Non-pigmented ciliary epithelial cell (primary cell): Measurements from ENCODE around the gene TMEM209.
"Not testable (repeated sequence)": the region's sequence is repeated elsewhere in the genome, so short reads cannot be mapped to it uniquely, and the experiment has no call there.

Source experiments
- DNase-seq: peaks from one replicate; pipeline ENCODE4 v3.0.0-alpha.2; 2010; ENCODE audit warnings: low read depth

Gene TMEM209

DNA sequence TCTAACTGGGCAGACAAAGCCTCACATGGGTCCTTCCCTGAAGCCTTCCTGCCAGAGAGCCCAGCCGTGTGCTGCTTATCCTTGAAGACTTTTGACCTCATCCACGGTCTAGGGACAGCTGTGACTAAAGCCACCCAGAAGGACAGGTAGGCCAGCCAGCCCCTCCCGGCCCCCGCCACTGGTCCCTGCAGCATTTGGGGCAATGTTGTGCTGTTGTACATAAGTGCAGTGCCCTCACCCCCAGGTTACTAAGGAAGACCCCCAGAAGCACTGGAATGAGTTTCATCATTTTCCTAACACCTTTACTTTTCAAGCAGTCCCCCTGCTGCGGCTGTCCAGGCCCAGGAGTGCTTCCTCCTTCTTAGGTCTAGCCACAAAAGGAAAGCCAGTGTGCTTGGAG lies 43.0 kb downstream of the TMEM209 start:
- no peak for DNase-seq

DNA sequence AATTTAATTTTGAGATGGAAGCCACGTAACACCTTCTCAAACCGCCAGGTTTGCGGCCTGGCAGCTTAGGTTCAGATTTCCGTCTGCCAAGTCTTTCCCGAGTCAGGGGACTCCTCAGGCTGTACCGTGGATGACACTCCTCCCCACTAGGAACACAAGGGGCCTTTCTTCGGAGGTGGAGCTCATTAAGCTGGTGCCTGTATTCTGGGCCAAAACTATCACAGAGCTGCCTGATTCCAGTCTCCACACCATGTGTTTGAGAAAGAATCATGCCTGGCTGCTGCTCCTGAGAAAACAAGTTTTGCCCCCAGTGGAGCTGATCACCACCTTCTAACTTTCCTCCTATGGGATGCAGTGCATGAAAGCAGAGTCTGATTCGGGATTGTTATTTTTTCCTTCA lies 44.8 kb downstream of the TMEM209 start:
- no peak for DNase-seq

DNA sequence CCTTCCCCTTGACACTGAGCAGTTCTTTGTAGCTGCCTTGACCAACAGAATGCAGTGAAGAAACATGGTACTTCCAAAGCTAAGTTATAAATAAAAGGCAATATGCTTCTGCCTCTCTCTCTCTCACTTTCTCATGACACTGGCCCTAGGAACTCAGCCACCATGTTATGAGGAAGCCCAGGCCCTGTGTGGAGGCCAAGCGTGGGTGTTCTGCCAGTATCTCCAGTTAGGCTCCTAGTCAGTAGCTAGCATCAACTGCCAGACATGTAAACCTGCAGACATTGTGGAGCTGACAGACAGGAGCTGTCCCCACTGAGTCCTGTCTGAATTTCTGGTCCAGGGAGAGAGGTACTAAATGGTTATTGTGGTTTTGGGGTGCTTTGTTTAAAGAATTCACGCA lies 45.2 kb downstream of the TMEM209 start:
- DNase-seq = no peak

DNA sequence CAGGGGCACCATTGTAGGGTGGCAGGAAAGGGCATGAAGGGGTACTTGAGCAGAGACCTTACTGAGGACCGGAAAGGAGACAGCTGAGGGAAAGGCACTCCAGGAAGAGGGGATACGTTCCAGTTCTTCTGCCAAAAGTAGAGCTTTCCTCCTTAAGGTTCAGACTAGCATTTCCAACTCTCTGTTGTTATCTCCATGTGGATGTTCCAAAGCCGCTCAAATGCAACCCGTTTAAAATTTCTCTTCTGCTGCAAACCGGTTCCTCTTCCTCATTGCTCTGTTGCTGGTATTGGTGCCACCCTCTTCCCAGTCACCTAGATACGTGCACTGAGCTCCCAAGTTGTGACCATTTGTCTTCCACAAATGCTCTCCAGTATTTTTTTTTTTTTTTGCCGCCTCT lies 47.5 kb downstream of the TMEM209 start:
- DNase-seq = no peak

DNA sequence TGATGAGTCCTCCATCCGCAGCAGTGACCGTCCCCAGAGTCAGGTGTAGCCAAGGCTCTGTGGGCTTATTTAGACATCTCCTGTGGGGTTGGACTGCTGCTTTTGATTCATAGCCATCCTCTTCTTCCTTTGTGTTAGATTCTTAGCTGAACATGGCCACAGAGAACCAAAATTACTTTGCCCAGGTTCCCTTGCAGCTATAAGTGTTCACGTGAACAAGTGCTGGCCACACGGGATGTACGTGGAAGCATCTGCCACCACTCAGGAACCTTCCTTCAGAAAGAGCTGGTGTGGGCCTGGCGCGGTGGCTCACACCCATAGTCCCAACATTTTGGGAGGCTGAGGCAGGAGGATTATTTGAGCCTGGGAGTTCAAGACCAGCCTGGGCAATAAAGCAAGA lies 49.1 kb downstream of the TMEM209 start:
- DNase-seq = no peak

DNA sequence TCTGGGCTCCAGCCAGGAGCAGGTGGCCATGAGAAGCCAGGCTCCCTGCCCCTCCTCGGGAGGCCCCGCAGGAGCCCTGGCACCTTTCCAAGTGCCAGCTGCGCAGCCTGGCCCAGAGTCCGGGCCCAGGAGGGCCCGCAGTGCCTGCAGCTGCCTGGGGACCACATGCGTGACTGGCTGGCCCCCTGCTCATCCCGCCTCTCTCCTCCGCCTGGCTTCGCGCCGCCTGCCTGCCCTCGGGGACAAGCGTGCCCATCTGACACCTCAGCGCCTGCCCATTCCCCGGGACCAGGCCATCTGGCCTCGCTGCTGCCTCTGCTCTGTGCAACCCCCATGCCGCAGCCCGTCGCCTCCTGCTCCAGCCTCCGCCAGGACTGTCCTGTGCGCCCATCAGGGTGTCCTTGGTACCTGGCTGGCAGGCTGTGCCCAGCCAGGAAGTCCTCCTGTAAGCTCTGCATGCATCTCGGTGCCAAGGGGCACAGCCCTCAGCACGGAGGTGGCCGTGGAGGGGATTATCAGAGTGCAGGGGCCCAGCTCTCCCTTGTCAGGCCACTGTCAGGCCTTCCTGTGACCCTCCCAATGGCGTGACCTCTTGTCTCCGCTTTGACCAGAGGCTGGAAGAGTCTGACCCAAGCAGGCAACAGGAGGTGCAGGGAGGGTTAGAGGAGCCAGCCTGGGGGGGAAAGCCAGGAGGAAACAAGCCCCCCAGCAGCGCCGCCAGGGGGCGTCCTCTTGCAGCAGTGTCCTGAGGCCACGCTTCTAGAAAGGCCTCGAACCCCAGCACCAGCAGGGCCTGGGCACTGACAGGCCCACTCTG lies 50.5 kb downstream of the TMEM209 start:
- no peak for DNase-seq

DNA sequence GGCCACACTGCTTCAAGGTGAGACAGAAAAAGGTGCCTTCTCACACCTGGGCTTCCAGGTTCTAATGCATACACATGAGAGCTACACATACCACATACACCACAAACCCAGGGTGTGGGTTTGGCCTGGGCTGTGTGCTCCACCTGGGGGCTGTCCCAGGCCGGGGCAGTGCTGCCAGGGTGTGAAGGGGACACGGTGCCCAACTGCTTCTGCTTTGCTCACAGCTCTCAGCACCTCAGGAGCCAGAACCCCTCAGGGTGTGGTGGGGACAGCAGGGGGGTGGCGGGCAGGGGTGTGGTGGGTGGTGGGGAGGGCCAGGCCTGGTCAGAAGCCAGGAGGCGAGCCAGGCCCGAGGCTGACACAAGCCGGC lies 51.1 kb downstream of the TMEM209 start:
- DNase-seq = no peak

DNA sequence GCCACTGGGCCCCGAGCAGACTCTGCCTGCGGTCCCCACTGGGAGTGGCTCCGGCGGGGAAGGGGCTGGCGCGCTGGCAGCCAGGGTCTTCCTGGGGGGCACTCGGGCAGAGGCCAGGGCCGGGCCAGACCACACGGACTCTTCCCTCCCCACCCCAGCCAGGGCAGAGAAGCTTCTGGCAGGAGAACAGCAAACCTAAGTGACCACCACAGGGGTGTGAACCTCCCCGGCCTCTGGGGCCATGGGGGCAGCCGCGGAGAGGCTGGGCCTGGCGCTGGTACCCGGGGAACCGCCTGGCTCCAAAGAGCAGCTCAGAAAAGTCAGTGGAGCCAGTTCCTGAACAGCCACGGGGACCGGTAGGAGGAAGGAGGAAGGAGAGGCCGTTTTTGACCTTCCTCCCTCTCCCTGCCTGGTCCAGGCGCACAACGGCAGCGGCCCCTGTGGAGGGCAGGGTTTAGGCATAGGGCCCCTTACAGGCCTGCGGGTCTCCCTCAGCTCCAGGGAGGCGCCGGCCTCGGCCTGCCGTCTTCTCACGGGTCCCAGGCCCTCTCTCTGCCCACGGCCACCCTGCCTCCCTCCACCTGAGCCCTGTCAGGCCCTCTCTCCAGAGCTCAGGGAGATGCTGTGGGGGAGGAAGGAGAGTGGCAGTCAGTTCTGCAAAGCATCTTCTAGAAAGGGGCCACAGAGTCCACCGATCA lies 51.8 kb downstream of the TMEM209 start:
- DNase-seq = no peak

DNA sequence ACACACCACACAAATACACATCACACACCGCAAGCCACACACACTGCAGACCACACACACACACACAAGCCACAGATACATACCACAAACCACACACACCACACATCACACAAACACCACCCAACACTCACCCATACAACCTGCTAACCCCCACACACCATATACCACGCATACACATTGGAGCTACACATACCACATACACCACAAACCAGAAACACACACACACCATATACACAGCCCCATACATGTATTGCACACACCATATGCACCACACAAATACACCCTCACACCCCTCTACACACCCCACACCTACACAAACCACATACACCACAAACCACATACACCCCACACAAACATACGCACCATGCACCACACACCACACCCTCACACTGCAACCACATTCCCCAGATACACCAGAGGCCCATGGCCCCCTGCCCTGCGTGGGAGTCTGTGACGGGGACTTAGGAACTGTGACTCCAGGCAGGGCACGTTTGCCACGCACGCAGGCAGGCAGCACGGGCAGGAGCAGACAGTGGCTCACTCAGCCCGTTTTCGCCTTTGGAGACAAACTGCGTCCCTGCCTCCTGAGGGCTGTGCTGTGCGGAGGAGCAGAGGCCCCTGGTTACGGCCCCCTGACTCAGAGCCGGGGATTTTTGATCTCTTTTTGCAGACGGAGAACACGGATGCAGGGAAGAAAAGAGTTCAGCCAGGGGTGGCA lies 52.6 kb downstream of the TMEM209 start:
- DNase-seq = no peak

DNA sequence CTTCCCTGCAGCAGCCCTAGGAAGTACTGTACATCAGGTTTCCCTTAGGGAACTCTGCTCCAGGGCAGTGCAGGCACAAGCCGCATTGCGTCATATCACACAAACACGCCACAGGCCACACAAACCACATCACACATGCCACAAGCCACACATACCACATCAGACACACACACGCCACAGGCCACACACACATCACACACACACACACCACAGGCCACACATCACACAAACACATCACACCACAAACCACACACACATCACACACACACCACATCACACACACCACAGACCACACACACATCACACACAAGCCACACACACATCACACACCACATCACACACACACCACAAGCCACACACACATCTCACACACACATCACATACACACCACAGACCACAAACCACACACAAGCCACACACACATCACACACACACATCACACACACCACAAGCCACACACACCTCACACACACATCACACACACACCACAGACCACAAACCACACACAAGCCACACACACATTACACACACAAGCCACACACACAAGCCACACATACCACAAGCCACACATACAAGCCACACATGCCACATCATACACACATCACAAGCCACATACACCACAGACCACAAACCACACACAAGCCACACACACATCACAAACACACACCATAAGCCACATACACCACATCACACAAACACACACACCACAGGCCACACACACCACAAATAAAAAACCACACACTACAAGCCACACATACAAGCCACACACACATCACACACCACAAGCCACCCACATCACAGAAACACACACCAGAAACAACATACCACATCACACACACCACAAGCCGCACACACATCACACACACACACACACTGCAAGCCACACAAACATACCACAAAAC lies 53.4 kb downstream of the TMEM209 start:
- no peak for DNase-seq

DNA sequence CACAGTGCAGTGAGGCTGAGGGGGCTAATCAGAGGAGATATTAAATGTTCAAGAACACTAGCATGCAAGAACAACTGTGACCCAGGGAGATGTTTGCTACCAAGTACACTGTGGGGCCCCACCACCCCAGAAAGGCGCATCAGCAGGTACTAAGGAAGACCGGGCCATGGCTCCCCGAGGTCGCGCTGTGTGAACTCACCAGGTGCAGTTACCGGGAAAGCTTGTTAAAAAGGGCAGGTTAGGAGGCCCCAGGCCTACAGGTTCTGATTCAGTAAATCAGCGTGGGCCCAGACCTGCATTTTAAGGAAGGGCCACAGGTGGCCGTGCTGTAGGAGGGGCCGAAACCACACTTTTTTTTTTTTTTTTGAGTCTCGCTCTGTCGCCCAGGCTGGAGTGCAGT lies 54.6 kb downstream of the TMEM209 start:
- DNase-seq = no peak

DNA sequence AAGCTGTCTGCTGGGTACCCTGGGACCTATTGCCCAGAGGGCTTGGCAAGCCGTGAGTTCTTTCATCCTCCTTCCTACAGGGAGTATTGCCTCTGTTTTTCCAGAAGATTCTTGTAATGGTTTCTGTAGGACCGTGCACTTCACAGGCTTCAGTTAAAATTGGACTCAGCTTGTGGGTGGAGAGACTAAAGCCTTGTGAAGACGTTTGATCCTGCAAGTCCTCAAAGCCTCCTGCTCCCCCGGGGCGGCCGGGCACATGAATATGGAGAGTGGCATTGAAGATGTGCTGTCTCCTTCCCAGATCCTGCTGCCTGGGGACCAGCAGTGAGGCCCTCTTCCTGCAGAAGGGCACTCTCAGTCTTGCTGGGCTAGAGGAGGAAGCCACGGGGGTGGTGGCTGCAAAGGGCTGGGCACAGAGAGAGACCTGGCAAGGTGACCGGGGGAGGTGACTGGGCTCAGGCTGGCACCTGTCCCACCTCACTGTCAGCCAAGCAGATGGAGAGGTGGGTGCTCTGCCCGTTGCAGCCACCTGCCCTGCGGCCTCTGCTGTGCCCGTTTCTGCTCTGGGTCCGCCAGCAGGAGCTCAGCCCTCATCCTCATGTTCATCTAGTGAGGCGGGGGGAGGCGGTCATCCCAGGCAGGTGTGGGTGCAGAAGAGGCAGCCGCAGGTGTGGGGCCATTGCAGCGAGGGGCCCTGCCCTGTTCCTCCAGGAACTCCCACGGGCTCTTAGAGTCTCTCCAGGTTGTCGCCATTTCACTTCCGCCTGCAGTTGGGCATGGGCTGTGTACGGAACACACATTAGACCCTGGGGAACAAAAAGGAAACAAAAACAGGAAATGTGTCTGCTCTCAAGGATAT lies 55.7 kb downstream of the TMEM209 start:
- DNase-seq = no peak

DNA sequence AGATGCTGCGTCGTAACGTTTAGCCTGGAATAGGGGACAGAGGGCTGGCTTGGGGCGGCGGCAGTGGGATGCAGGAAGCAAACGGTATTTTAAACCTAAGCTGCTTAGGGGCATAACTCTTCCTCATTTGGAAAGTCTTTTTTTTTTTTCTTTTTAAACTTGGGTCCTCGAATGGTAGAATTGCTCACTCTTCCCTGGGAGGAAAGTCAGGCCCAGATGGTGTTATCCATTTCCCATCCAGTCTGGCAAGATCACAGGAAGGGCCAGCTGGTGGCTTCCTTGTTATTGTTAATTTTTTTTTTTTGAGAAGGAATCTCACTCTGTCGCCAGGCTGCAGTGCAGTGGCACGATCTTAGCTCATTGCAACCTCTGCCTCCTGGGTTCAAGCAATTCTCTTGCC lies 56.6 kb downstream of the TMEM209 start:
- no peak for DNase-seq

DNA sequence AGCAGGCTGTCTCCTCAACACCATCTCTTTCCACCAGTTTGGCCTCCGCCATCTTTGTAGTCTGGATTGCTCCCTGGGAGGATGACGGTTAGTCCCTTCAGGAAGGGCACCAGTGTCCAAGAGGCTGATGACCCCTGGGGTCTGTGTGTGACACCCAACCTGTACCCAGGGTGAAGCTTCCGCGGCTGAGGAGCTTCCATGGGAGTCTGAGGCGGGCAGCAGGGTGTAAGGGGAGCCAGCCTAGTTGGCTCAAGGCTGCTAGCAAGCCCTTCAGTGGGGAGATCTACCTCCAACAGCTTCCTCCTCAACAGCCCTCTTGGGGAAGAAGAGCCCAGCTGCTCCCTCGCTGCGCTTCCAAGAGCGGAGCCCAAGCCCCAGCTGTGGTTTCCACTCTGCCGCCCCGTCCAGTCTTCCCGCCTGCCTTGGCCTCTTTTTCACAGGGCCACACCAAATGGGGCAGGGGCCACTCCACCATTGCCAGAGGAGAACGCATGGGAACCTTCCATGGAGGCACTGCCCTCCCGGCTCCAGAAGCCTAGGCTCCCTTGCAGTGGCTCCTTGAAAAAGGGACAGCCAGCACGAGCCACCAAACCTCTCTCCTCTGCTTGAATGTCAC lies 57.4 kb downstream of the TMEM209 start:
- no peak for DNase-seq

DNA sequence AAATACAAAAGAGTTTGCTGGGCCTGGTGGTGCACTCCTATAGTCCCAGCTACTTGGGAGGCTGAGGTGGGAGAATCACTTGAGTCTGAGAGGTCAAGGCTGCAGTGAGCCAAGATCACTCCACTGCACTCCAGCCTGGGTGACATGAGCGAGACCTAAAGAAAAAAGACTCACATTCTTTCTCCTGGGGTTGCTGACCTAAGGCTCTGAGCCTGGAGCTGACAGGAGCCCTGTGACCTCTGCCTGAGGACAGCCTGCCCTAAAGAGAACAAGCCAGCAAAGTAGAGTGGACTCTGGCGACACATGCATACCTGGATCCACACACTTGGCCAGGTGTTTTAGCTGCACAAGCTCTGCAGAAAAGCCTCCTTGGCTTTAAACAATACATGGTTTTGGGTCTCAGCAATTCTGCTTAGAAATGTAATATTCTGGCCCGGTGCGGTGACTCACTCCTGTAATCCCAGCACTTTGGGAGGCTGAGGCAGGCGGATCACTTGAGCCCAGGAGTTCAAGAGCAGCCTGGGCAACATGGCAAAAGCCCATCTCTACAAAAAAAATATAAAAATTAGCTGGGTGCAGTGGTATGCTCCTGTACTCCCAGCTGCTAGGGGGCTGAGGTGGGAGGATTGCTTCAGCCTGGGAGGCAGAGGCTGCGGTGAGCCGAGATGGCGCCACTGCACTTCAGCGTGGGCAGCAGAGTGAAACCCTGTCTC lies 58.4 kb downstream of the TMEM209 start:
- no peak for DNase-seq

DNA sequence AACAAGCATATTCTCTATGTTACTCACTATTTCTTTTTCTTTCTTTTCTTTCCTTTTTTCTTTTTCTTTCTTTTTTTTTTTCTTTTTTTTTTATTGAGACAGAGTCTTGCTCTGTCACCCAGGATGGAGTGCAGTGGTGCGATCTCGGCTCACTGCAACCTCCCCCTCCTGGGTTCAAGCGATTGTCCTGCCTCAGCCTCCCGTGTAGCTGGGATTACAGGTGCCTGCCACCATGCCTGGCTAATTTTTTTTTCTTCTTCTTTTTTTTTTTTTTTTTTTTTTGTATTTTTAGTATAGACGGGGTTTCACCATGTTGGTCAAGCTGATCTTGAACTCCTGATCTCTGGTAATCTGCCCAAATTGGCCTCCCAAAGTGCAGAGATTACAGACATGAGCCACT lies 59.1 kb downstream of the TMEM209 start:
- DNase-seq = not testable (repeated sequence)

DNA sequence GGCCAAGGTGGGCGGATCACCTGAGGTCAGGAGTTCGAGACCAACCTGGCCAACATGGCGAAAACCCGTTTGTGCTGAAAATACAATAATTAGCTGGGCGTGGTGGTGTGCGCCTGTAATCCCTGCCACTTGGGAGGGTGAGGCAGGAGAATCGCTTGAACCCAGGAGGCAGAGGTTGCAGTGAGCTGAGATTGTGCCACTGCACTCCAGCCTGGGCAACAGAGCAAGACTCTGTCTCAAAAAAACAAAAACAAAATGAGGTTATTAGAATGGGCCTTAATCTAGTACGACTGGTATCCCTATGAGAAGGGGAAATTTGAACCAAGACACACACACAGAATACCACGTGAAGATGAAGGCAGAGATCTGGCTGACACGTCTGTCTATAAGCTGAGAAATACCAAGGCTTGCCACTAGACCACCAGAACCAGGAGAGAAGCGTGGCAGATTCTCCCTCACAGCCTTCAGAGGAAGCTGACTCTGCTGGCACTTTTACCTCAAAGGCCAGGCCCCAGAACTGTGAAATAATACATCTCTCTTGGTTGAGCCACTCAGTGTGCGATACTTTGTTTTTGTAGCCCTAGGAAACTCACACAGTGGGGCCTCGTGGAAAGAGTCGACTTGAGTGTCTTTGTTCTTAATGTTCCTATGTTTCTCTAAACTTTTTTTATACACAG lies 59.6 kb downstream of the TMEM209 start:
- no peak for DNase-seq

DNA sequence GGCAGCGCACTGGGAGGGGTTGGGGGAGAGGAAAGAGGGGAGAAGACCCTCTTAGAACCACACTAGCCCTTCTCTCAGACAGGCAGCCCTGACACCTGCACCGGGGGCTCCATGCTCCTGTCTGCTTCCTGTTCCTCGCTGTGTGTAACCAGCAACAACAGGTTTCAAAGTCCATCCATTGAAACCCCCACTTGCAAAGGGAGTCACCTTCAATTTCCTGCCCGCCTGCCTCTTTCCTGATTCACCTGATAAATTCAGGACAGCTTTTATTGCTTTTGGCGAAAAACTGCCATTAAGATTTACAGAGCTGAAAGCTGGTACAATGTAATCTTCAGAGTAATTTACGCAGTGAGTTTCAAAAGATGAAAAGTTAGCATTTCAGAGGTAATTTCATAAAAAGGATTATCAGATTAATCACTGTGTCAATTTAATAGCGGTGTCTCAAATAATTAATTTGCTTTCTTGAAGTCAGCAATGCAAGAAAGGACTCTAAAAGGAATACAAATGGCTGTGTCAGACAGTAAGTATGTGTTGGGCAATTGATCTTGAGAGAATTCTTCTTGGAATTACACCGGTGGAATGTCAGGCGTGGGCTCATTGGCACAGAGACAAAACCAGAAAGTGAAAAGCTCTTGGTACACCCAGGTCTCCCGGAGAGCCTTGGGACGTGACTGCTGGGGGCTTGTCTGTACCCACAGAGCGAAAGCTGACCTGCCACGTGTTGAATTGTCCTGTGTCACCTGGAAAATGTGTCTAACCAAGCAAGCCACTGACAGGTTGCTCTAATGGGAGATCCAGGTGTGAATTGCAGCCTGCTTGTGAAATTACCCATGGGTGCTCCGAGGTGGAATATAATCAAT lies 60.7 kb downstream of the TMEM209 start:
- peak; percentile 78 for DNase-seq

DNA sequence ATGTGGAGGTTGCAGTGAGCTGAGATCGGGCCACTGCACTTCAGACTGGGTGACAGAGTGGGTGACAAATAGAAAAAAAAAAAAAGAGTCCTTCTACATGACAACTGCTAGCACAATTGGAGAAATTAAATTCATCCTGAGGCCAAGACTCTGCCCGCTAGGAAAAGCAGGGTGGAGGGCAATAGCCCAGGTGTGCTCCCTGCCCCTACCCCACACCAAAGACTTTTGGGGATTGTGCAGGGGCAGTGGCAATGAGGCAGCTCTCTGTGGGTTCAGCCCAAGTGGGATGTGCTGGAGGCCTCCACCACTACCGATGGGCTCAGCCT lies 61.3 kb downstream of the TMEM209 start:
- no peak for DNase-seq
